Transverse colon (tissue), 4 donors: Measurements from ENCODE around the gene PDIA2.

Experiments used
- POLR2A ChIP-seq: fragments of 450-650 bp; IDR thresholded peaks from one replicate; pipeline ENCODE4 v1.6.1; 2016; ENCODE audit warnings: antibody characterized with exemption, mild to moderate bottlenecking, moderate library complexity
- POLR2AphosphoS5 ChIP-seq, 3 donors: sonication (generic); formaldehyde crosslinking; IDR thresholded peaks; one replicate each; pipeline ENCODE4 v1.6.1; 2016; ENCODE audit warnings: antibody characterized with exemption in 3 of 3
- TF ChIP-seq, protein P1 (sequence below), 5 experiments: fragments of 200-600 bp in 3 of 5; fragments of 450-650 bp in 2 of 5; sonication (generic) in 3 of 5; IDR thresholded peaks; 1 replicate in 2 of 5; 2 replicates in 3 of 5; pipeline ENCODE4 v1.5.1; 2016 to 2017; ENCODE audit warnings: antibody characterized with exemption in 5 of 5, inconsistent platforms in 3 of 5, mild to moderate bottlenecking in 2 of 5, moderate library complexity in 1 of 5

DNA sequence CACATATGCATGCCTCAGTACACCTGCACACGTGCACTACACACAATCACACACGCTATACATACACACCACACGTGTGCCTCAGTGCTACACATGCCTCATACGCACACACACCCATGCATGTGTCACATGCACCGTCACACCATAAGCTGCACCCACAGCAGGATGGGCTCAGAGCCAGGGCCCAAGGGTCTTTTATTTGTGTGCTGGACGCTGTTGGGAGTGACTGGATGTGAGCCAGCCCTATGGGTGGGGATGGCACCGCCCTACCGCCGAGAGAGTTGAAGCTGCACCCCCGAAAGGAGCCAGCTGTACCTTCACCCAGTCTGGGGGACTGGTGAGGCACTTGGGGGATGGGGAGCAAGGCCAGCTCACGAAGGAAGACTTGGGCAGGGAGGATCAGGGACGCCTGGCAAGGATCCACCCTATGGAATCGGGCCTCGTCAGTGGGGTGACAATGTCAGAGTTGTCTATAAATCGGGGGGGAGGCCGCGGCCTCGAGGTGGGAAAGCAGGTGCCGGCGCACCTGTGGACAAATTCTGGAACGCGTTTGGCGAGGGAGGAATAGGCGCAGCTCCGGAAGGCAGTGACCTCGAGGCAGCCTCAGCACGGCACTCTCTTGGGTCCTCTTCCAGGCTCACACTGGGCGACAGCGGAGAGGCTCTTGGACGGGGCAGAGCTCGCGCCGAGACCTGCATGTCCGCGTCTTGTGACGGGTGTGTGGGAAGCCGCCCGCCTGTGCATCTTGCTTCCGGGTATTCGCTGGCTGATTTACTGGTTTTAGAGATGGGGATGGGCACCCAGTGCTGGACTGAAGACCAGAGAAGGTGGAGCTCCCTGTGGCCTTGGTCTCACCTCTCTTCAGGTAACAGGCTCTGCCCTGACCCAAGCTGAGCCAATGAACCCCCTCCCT, 14.6 kb upstream of the PDIA2 start:
- TF ChIP-seq, protein P1, sequence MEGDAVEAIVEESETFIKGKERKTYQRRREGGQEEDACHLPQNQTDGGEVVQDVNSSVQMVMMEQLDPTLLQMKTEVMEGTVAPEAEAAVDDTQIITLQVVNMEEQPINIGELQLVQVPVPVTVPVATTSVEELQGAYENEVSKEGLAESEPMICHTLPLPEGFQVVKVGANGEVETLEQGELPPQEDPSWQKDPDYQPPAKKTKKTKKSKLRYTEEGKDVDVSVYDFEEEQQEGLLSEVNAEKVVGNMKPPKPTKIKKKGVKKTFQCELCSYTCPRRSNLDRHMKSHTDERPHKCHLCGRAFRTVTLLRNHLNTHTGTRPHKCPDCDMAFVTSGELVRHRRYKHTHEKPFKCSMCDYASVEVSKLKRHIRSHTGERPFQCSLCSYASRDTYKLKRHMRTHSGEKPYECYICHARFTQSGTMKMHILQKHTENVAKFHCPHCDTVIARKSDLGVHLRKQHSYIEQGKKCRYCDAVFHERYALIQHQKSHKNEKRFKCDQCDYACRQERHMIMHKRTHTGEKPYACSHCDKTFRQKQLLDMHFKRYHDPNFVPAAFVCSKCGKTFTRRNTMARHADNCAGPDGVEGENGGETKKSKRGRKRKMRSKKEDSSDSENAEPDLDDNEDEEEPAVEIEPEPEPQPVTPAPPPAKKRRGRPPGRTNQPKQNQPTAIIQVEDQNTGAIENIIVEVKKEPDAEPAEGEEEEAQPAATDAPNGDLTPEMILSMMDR (IDR thresholded peaks at IDR 0.05) = no peak
- TF ChIP-seq POLR2A = peak; percentile 55
- TF ChIP-seq POLR2AphosphoS5 (IDR thresholded peaks at IDR 0.05) = peak in 1 of 3 donors; percentile 12
